HG03342 (cell line): Measurements from ENCODE around the gene ARIH2.

Experiments
- ATAC-seq: cut with Tn5 transposase; IDR thresholded peaks from one replicate; pipeline ENCODE4 v1.9.1; 2021; ENCODE audit warnings: mild to moderate bottlenecking, moderate library complexity; ENCODE audit not compliant: unreplicated experiment

ARIH2 gene

GRCh38 chr3:48966876-48967361 lies 48.3 kb downstream of the ARIH2 start:
- no peak for ATAC-seq

GRCh38 chr3:48970586-48970985 lies 51.9 kb downstream of the ARIH2 start:
- ATAC-seq = no peak

- ATAC-seq = no peak
These were observed 55.6 kb downstream of the ARIH2 start for GRCh38 chr3:48974076-48974864.

GRCh38 chr3:48979451-48979850 lies 60.8 kb downstream of the ARIH2 start:
- ATAC-seq = no peak

GRCh38 chr3:48980295-48980694 lies 61.7 kb downstream of the ARIH2 start:
- ATAC-seq = no peak

- ATAC-seq = no peak
These were observed 63.4 kb downstream of the ARIH2 start for GRCh38 chr3:48982016-48982415.

GRCh38 chr3:48982686-48983085 lies 64.0 kb downstream of the ARIH2 start:
- ATAC-seq = no peak

GRCh38 chr3:48983096-48983495 lies 64.5 kb downstream of the ARIH2 start:
- no peak for ATAC-seq

GRCh38 chr3:48984663-48985062 lies 66.0 kb downstream of the ARIH2 start:
- no peak for ATAC-seq

GRCh38 chr3:48985831-48986376 lies 67.3 kb downstream of the ARIH2 start:
- no peak for ATAC-seq

GRCh38 chr3:48989126-48989795 lies 70.6 kb downstream of the ARIH2 start:
- no peak for ATAC-seq

- peak; percentile 48 for ATAC-seq
These were observed 71.4 kb downstream of the ARIH2 start, which contains the start of gene P4HTM for GRCh38 chr3:48989796-48990635. Gene P4HTM, plus strand, starts transcription at chr3:48990241. Its CDS starts 16 bp downstream, at chr3:48990257.

- ATAC-seq = no peak
These were observed 72.2 kb downstream of the ARIH2 start for GRCh38 chr3:48990636-48991469.

- ATAC-seq = no peak
These were observed 73.4 kb downstream of the ARIH2 start for GRCh38 chr3:48991851-48992545.

- no peak for ATAC-seq
These were observed 75.2 kb downstream of the ARIH2 start for GRCh38 chr3:48993834-48994233.

- no peak for ATAC-seq
These were observed 78.0 kb downstream of the ARIH2 start for GRCh38 chr3:48996640-48997039.

- no peak for ATAC-seq
These were observed 78.5 kb downstream of the ARIH2 start for GRCh38 chr3:48997102-48997635.

GRCh38 chr3:48997714-48998637 lies 79.3 kb downstream of the ARIH2 start:
- no peak for ATAC-seq
